ENCODE results near the gene SPAG16.
"Not testable (repeated sequence)": the region's sequence is repeated elsewhere in the genome, so short reads cannot be mapped to it uniquely, and the experiment has no call there.

SPAG16 gene

DNA sequence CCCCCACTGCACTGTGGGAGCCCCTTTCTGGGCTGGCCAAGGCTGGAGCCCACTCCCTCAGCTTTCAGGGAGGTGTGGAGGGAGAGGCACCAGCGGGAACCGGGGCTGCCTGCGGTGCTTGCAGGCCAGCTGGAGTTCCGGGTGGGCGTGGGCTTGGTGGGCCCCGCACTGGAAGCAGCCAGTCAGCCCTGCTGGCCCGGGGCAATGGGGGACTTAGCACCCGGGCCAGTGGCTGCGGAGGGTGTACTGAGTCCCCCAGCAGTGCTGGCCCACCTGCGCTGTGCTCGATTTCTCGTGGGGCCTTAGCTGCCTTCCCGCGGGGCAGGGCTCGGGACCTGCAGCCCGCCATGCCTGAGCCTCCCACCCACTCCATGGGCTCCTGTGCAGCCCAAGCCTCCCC, 434.1 kb downstream of the SPAG16 start:
- DNase-seq, result not testable (repeated sequence)

DNA sequence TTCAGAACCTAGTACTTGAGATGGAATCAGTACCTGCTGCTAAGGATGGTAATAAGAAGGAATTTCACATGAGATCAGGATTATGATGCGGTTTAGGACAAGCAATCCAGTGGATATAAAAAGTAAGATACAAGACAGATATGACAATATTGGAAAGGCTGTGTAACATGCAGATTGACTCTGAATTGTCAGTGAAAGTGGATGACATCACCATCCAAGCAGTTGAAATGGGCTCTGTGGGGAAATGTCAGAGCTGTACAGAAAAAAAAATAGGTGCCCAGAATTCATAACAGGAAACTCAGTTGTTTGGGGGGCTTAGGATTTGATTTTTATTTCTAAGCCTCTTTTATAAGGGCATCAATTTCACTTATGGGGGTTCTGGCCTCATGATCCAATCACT, 438.3 kb downstream of the SPAG16 start:
- no peak for DNase-seq

DNA sequence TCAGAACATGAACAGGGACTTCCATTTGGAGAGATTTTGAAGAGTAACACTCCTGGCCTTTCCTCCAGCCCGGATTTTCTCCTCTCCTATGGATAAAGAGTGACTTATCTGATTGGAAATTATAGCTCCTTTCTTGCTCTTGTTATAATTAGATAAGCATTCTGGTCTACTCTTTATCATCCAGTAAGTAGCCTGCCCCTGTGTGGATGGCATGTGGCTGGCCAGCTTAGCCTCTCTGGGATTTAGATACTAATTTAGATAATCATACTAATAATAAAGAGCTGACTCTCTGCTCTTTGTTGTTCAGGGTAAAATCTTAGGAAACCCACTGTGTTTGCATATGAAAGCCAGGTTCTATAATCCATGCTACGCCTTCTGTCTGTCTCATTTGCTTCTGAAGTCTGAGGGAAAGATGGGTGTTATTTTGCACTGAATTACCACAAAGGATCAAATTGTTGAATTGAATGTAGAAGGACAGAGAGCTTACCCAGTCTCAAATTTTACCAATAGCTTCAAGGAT, 438.8 kb downstream of the SPAG16 start:
- no peak for DNase-seq

DNA sequence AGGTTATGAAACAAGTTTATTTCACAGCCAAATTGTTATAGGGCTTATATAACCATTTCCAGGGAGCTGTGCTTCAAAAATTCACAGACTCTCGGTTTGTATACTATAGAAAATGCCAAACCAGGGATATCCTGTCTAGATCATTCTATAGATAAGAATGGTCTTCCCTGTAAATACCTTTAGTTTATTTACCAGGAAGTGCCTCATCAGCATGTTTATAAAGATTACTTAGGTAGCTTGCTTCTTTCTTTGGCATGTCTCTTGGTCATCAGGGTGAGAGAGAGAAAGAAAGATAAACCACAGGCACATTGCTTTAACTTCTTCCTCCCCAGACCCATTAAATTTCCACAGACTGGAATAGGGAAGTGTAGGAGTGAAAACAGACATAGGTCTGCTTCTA, 439.4 kb downstream of the SPAG16 start:
- DNase-seq, result no peak

DNA sequence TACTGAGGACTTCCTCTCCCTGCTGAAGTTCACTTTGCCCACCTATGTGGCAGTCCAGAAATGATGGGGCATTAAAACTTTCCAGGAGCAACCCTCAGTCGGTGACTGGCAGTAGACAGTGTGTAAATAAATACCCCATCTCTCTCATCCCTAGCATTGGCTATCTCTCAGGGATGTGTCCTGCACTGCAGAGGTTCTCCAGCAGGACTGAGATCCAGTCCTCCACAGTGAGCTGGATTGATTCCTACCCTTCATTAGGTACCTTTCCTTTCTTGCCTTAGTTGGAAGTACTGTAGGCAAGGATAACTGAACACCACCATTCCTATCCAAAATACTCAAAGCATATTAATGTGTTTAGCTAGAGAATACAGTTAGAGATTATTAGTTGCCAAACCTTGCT, 441.8 kb downstream of the SPAG16 start:
- no peak for DNase-seq

DNA sequence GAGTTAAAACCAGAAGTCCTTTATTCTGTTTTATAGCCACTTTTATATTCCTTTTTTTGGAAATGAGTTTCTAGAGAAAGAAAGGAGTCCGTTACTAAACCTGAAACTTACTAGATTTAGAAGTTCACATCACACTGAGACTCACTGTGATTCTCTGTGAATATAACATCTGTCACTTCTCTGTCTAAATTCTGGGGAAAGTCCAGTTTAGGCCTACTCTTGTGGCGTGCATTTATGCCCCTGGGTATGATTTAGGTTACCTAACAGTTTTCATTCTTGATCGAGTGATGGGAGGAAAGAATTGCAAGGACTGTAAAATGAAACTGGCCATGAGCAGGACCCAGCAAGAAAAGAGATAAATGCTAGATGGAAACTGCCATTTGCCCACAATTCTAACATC, 449.6 kb downstream of the SPAG16 start:
- no peak for DNase-seq

DNA sequence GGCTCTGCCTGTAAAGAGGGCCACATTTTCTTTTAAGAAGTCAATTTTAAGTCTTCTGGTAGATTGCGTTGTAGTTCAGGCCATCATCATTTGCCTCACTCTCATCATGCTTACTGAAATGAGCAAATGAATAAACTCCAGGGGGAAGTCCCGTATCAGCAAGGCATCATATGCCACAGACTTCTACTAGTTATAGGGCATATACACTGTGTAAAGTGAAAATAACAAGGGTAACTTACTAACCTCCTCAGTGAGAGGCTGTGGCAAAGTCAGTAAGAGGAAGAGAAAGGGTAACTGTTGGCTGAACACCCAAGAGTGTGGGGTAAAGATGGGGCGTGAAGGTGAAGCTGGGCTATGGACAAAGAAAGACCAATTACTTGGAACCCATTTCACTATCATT, 456.2 kb downstream of the SPAG16 start:
- no peak for DNase-seq

DNA sequence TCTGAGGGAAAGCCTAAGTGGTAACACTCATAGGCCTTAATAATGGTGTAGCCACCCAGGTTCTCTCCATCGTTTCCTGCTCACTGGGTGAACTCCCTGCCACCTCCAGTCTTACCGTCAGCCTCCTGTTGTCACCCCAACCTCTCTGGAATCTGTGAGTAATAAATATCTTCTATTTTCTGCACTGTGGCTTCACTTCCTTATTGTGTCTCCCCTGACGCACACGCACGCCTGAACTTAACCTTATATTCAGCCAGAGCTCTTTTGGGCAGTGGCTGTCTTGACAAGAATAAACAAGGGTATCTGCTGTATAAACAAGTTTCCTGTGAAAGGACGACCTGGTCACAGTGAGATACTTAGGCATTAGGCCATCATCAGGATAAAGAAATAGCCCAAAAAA, 467.2 kb downstream of the SPAG16 start:
- DNase-seq, result no peak

DNA sequence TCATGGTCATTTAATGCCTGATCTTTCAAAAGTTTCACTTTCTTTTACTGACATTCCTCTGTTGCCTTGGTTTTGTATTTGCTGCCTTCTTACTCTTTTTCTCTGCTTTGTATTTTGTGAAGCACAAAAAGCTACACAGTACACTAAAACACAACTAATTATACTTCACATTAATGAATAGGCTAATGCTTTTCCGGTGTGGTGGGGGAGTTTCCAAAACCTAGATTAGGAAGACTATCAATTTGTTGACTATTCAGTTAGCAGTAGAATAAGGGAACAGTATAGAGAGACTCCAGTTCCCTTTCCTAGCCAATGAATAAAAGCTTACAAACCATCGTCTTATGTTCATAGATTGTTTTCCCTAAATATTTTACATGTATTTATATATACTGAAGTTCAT, 468.3 kb downstream of the SPAG16 start:
- DNase-seq, result no peak

DNA sequence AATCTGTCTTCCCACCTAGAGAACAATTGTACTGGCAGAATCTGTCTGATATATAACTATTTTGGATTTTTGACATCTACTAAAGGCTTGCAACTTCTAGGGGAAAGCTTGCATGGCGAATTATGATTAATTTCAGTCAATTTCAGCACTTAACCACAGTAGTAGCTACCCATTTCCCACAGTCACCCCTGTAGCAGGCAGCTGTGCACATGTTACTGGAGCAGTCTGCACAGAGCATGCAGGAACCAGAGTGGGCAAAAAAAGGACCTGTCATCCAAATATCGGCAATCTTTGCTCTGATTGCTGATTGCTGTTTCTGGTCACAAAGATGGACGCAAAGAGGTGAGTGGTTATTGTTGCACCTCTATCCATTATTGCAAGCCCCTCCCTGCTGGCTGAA, 473.3 kb downstream of the SPAG16 start:
- no peak for DNase-seq

DNA sequence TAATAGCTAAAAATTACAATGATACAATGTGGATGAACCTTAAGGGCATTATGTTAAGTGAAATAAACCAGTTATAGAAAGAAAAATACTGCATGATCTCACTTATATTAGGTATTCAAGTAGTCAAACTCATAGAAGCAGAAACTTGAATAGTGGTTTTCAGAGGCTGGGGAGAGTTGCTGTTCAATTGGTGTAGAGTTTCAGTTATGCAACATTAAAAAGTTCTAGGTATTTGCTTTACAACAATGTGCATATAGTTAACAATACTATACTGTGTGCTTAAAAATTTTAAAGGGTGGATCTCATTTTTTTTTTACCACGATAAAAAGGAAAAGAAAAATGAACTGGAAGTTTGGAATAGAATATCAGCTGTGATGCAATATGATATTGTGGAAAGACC, 479.1 kb downstream of the SPAG16 start:
- DNase-seq, result no peak

DNA sequence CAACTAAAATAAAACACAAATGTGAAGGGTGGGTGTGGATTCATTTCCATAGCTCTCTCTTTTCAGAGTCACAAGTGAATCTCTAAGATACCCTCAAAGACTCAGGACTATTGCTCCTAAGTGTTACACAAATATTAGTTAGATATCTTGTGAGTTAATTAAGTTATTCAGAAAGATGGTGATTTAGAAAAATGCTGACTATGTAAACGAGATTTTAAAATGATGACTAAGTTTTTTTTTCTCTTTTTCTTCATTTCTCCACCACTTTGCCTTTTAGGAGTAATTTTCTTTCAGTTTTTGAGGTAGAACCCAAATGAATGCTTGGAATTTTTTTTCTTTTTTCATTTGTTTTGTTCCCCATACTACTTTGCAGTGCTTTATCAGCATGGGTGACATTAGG, 479.7 kb downstream of the SPAG16 start:
- no peak for DNase-seq

DNA sequence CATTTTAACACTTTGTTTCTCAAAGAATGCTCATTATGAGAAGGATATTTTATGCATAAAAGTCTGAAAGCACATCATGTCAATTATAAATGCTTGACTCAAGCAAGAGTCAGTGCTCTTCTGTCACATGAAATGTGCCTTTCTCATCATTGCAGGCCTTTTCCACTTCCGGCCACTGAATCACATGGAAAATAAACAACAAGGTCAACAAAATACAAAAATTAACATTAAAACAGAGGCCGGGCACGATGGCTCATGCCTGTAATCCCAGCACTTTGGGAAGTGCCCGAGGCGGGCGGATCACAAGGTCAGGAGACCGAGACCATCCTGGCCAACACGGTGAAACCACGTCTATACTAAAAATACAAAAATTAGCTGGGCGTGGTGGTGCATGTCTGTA, 480.6 kb downstream of the SPAG16 start:
- no peak for DNase-seq

DNA sequence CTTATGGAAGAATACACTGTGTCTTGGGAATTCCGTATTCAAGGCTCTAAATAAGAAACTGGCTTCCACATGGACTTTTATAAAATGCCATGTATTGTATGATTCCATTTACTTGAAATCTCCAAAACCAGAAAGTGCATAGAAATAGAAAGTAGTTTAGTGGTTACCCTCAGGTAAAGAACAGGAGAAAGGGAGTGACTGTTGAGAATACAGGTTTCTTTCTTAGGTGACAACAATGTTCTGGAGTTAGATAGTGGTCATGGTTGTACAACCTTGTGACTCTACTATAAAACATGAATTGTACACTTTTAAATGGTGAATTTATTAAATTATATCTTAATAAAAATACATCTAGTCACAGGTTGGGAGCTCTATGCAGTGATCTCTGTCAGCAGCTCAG, 481.8 kb downstream of the SPAG16 start:
- no peak for DNase-seq

DNA sequence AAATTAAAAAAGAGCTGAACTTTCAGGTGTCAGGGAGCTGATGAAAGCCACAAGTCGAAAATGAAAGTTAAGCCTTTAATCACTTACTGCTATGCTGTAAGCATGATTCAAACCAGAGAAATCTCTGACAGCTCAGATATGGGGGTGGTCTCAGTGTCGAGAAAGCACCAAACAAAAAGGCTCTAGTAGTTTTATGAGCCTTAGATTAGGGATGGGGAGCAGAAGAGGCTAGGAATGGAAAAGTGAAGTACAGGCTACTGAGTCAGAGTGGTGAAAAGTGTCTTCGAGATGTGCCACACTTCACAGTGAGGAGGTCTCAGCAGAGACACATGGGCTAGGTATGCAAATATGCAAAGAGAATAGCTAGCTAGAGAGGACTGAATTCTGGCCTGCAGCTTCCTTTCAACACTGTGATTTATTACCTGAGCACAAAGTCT, 482.2 kb downstream of the SPAG16 start:
- DNase-seq, result no peak

DNA sequence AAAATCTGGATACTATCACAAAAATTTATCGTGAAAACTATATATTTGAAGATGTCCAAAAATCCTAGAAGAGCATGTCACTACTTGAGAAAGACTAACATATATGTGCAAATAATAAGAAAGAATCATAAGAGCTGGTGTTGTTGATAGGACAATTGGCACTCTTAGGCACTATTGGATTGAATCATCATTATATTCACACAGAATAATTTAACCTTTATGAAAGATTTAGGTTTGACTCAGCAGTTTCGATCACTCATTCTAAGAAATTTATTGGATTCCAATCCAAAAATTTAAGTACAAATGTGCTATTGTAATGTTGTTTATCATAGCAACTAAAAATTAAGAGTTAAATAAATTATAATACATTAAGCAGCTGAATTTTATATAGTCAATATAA, 503.6 kb downstream of the SPAG16 start:
- DNase-seq, result no peak

DNA sequence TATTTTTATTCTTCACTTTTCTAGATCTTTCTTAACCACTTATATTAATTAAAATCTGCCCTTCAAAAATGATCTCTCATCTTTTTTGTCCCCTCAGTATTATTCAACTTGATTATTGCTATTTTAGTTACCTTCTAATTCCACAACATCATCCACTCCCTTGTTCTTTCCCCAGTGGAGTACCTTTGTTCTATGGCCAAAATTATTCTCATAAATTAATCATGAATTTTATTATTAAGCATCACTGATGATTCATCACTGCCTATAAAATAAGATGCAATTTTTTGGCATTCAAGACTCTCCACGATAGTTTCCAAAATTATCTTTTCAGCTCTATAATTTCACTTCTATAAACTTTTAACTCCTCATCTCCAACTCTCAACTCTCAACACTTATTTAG, 505.7 kb downstream of the SPAG16 start:
- no peak for DNase-seq

DNA sequence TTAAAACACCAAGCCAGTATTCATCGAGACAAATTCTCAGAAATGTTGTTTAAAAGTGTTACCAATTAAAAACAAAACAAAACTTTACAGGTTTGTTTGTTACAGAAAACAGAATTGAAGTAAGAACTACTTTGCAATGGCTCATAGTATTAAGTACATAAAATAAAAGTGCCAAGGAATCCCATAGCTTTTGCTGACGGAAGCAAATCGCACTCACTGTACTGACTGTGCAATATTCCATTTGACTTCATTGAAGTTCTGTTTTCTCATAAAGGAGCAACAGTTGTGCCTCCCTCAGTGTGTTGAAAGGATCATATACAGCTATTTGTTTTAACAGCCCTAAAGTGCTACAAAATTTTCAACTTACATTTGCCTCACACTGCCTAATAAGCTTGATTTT, 507.8 kb downstream of the SPAG16 start:
- DNase-seq, result no peak

DNA sequence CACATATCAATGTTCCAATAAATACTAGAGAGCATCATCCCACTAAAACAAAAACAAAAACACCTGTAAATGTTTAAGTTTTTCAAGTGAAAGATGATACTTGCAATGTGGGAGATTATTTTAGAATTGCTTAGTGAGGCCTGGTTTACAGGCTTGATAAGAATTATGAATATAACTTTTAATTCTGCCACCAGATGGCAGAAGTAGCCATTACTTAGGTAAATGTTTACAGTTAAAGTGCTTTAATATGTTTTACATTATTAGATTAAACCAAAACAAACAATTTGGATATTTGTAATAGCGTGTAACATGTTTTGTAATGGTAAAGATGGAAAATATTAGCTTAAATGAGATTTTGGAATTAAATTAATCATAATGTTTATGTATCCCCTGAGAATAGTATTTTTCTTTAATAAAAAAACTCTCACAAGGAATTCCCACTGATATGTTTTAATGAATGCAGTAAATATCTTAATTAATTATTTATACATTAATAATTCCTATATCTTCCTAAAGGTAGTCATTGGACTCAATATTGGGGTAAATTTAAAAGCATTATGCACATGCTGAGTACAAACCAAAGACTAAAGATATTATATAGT, 522.0 kb downstream of the SPAG16 start:
- DNase-seq, result no peak

DNA sequence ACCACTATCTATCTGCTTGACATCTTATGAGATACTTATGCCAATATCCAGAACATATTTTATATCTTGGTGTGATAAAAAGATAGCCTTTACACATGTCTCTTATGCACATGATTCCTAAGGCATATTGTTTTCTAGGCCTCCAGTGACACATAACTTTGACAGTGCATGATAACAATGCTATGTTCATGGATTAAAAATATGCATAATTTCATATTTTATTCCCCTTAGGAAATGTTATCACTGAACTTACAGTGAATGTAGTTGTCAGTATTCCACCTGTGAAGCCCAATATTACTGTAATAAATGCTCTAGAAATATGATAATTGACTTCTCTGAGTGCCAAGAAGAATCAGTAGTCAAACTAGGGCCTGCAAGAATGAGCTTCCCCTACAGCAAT, 532.3 kb downstream of the SPAG16 start:
- DNase-seq, result no peak

DNA sequence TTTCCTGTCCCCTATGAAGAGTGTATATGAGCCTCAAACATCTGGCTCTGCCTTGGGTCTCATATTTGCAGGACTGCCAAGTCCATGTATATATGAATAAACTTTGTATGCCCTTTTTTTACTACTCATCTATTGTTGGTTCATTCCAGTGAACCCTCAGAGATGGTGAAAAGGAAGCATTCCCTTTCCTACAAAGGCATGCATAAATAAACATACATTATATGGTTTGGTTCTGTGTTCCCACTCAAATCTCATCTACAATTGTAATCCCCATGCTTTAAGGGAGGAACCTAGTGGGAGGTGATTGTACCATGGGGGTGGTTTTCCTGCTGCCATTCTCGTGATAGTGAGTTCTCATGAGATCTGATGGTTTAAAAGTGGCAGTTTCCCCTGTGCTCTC, 534.2 kb downstream of the SPAG16 start:
- no peak for DNase-seq

DNA sequence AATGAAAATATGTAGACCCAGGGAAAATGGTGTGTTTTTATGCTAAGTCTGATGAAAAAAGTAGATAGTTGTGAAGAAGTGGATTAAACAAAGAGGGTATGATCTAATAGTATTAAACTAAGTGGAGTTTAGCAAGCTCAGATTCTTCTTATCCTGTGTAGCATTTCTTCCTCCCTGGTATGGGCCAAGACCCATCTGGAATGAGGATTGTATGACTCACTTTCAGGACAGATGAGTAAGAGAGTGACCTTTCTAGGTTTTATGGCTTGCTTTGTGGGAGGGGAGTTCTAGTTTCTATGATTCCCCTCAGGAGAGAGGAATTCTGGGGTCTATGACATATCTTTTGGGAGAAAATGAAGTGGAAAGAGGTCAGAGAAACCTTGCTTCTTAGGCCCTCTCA, 550.1 kb downstream of the SPAG16 start:
- DNase-seq, result no peak

DNA sequence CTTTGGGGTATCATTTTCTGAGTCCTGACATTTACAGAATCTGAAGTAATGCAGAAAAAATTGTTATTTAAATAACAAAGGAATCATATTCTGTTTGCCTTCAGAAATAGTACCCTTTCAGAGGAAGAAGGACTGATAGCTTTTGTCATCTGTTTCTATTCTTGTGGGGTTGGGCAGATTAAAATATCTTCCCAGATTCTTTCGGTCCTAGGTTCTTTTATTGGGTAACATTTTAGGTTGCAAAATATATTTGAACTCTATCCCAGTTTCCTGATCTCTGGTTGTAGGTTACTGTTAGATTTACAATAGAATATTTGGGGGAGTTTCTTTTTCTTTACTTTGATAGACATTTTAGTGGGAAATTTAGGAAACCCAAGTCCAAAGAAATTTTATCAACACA, 550.5 kb downstream of the SPAG16 start:
- DNase-seq, result no peak

DNA sequence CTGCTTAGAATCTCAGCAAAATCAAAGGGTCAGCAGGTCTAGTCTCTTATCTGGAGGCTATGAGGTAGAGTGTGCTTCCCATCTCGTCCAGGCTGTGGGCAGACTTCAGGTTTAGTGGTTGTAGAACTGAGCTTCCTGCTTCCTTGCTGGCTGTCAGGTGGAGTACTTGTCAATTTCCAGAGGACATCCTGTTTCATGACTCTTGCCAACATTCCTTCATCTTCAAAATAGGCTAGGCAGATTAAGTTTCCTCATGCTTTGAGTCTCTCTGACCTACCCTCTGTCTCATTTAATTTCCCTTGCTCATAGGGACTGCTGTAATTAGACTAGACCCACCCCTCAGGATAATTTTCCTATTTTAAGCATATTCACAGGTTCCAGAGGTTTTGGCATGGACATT, 562.6 kb downstream of the SPAG16 start:
- no peak for DNase-seq

DNA sequence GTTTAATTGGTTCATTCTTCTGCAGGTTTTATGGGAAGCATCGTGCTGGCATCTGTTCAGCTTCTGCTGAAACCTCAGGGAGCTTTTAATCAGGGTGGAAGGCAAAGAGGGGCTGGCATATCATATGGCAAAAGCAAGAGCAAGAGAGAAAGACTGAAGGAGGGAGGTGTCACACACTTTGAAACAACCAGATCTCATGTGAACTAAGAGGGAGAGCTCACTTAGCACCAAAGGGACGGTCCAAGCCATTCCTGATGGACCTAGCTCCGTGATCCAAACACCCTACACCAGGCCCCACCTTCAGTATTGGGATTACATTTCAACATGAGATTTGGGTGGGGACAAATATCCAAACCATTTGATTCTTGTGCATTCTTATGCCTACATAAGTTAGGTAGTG, 563.1 kb downstream of the SPAG16 start:
- DNase-seq, result no peak

DNA sequence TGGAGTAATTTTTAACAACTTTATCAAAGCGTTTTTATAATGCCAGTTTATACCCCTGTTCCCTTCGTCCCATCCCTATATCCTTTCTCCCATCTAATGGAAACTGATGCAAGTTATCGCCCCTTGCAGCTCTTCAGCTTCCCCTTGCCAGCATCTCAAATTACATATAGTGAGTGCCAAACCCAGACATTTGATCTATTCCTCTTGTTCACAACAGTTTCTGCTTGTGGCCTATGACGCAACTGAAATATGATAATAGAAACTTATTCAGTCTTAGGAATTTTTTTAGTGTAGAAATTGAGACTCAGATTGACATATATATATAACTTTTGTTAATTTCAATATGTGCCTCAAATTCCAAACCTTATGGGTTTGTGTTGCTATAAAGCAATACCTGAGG, 564.4 kb downstream of the SPAG16 start:
- DNase-seq, result no peak

All from activated CD4-positive, alpha-beta T cell treated with anti-CD3 and anti-CD28 coated beads, Interleukin-2, amount 50 U/mL, for 48 hours (primary cell).